ENCODE data around the gene DDX24.

Gene DDX24

DNA sequence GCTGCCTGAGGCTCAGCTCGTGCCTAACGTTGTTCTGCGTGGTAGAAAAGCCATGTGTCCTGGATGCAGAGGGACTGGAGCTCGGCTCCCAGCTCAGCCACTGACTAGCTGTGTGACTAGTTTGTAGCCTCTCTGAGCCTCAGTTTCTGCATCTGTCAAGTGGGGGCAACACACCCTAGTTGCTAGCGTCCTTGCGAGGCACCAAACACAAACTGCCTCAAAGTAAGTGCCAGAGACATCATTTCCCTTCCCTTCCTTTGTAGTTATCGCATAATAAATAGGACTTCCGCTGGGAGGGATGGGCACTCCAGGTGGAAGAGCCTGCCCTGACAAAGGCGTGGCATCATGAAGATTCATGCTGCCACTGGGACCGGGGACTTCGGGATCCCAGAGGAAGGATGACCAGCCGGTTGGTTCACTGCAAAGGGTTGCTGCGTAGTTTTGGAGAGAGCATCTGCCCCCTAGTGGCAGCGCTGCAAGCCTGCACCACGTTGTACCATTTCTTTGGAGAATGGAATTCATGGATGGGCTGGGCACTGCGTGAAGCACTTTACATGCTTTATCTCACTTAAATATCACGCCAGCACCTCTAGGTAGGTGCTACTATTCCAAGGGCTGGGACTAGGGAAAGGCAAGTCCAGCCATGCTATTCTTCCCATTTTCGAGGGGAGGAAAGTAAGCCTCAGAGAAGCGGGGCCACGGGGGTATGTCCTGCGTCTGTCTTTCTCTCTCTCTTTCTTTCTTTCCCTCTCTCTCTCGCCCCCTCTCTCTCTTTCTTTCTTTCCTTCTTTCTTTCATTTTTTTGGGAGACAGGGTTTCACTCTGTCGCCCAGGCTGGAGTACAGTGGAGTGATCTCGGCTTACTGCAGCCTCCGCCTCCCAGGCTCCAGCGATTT lies 79.3 kb downstream of the DDX24 start:
- H3K4me3 ChIP-seq (ENCODE audit: low read depth, low read length), result no peak overlapping the region
- TF ChIP-seq, protein P1, sequence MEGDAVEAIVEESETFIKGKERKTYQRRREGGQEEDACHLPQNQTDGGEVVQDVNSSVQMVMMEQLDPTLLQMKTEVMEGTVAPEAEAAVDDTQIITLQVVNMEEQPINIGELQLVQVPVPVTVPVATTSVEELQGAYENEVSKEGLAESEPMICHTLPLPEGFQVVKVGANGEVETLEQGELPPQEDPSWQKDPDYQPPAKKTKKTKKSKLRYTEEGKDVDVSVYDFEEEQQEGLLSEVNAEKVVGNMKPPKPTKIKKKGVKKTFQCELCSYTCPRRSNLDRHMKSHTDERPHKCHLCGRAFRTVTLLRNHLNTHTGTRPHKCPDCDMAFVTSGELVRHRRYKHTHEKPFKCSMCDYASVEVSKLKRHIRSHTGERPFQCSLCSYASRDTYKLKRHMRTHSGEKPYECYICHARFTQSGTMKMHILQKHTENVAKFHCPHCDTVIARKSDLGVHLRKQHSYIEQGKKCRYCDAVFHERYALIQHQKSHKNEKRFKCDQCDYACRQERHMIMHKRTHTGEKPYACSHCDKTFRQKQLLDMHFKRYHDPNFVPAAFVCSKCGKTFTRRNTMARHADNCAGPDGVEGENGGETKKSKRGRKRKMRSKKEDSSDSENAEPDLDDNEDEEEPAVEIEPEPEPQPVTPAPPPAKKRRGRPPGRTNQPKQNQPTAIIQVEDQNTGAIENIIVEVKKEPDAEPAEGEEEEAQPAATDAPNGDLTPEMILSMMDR (IDR thresholded peaks at IDR 0.05; ENCODE audit: borderline replicate concordance, insufficient read depth, low read depth, low read length), result peak; percentile 97

DNA sequence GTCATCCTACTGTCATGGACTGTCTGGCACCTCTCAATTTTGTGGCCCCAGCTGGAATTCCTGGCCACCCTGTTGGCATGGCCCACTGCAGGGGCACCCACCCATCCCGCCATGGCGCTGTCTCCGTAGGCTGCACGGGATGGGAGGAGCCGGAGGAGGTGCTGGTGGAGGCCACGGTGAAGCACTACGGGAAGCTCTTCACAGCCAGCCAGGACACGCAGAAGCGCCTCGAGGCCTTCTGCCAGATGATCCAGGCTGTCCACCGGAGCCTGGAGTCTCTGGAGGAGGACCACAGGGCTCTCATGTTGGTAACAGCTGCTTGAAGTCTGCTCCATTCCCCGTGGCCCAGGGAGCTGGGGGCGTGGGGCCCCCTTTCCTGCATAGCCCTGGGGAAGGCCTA lies 80.0 kb downstream of the DDX24 start:
- H3K4me3 ChIP-seq (ENCODE audit: low read depth, low read length), result no peak overlapping the region
- TF ChIP-seq, protein P1 (IDR thresholded peaks at IDR 0.05; ENCODE audit: borderline replicate concordance, insufficient read depth, low read depth, low read length), result no peak

DNA sequence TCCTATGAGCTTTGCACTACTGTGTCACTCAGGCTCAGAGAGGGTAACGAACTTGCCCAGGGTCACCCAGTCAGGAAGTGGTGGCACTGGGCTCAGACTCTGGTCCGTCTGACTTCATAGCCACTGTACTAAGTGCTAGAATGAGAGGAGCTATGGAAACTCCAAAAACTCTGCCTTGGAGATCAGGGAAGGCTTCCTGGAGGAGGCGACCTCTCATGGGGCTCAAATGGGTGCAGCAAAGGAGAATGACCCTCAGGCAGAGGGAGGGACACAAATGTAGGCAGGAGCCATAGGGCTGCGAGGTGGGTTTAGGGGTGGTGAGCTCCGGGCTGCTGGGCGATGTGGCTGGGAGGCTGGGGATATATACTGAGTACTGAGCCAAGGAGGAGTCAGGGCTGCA lies 80.7 kb downstream of the DDX24 start:
- no peak overlapping the region for H3K4me3 ChIP-seq (ENCODE audit: low read depth, low read length)
- TF ChIP-seq, protein P1 (IDR thresholded peaks at IDR 0.05; ENCODE audit: borderline replicate concordance, insufficient read depth, low read depth, low read length), result no peak

DNA sequence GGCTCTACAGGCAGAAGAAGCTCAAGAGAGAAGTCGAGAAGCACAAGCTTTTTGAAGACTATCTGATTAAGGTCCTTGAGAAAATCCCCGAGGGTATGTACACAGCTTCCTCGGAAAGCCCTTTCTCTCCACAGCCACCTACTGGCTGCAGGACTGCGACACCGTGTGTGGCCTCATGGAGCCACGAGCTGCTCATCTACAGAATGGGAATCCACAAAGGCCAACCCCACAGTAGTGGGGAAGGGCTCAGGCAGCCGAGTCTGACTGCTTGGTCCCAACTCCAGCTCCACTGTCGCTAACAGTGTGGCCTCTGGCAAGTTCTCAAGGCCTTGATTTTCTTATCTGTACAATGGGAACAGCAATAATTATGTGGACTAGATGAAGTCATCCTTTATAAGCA lies 81.4 kb downstream of the DDX24 start:
- TF ChIP-seq, protein P1 (IDR thresholded peaks at IDR 0.05; ENCODE audit: borderline replicate concordance, insufficient read depth, low read depth, low read length), result peak; percentile 16; the same call in 1 of the 2 replicates
- H3K4me3 ChIP-seq (ENCODE audit: low read depth, low read length), result no peak overlapping the region

DNA sequence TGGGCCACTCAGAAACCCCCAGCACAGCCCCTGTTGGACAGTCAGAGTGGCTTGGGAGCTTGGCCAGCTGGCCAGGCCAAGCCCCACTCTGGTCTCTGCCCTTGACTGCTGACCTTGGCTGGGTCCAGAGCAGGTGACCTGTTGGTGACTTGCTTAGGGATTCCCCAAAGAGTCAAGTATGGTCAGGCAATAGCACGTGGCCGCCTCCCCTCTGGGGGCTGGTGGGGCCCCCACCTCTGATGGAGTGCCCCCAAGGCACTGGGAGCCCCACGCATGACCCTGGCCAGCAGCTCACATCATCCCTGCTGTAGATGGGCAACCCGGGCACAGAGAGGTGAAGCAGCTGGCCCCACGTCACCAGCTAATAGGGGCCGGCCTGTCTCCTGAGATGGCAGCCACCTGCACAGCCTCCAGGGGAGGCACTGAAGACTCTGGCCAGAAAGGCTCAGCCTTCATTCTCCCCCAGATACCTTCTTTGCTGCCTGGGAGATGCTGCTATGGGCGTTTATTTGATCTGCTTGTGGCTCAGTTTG lies 82.1 kb downstream of the DDX24 start:
- H3K4me3 ChIP-seq (ENCODE audit: low read depth, low read length), result no peak overlapping the region
- TF ChIP-seq, protein P1 (IDR thresholded peaks at IDR 0.05; ENCODE audit: borderline replicate concordance, insufficient read depth, low read depth, low read length), result no peak
